AG09309 (cell line): ENCODE data around the gene USP48.

Source experiments
- DNase-seq: peaks from one replicate; pipeline ENCODE4 v3.0.0-alpha.2; 2010; ENCODE audit warnings: low read depth
- H3K4me3 ChIP-seq: 2 replicates; pipeline ENCODE4 v1.5.1; 2011; ENCODE audit warnings: mild to moderate bottlenecking, low read depth, low read length, moderate library complexity; ENCODE audit not compliant: control insufficient read depth
- CTCF ChIP-seq: IDR thresholded peaks from 2 replicates; pipeline ENCODE4 v1.5.1; 2011; ENCODE audit warnings: mild to moderate bottlenecking, low read depth, low read length, inconsistent platforms; ENCODE audit not compliant: insufficient read depth, control insufficient read depth; ENCODE audit errors: missing control alignments

The USP48 gene

GRCh38 chr1:21763236-21763635, 19.7 kb downstream of the USP48 start:
- no peak for DNase-seq
- no peak overlapping the region for H3K4me3 ChIP-seq
- no peak for TF ChIP-seq CTCF

- H3K4me3 ChIP-seq: no peak overlapping the region
- no peak for DNase-seq
Measured at GRCh38 chr1:21762022-21762404, 20.9 kb downstream of the USP48 start.

GRCh38 chr1:21761052-21761451, 21.9 kb downstream of the USP48 start:
- DNase-seq: no peak
- H3K4me3 ChIP-seq: no peak overlapping the region
- no peak for TF ChIP-seq CTCF

More at GRCh38 chr1:21762022-21762404, 20.9 kb downstream of the USP48 start:
- no peak for TF ChIP-seq CTCF

- TF ChIP-seq CTCF: no peak
- no peak for DNase-seq
- no peak overlapping the region for H3K4me3 ChIP-seq
Measured at GRCh38 chr1:21759818-21760217, 23.1 kb downstream of the USP48 start.

- no peak for TF ChIP-seq CTCF
- no peak for DNase-seq
- H3K4me3 ChIP-seq: no peak overlapping the region
Measured at GRCh38 chr1:21759182-21759581, 23.8 kb downstream of the USP48 start.

GRCh38 chr1:21758614-21759013, 24.3 kb downstream of the USP48 start:
- TF ChIP-seq CTCF: no peak
- no peak overlapping the region for H3K4me3 ChIP-seq
- no peak for DNase-seq

GRCh38 chr1:21756393-21757089, 26.4 kb downstream of the USP48 start:
- H3K4me3 ChIP-seq: no peak overlapping the region
- TF ChIP-seq CTCF: no peak
- no peak for DNase-seq
